Osteocyte (in vitro differentiated cells): ENCODE results near the gene BMPR1A. TPM values are rescaled to one million over a fixed set of nuclear protein-coding genes. Genes with fewer than 3 reads are reported as not detected.

Experiments used
- DNase-seq: peaks from one replicate; pipeline ENCODE4 v3.0.0; 2021; ENCODE audit warnings: mixed read lengths; ENCODE audit not compliant: unreplicated experiment; ENCODE audit errors: extremely low spot score
- H3K27ac Mint-ChIP-seq: one replicate; pipeline ENCODE4 v1.8.0; 2021; ENCODE audit warnings: mild to moderate bottlenecking, mixed read lengths; ENCODE audit not compliant: unreplicated experiment
- H3K27me3 Mint-ChIP-seq: one replicate; pipeline ENCODE4 v1.8.0; 2021; ENCODE audit warnings: mixed read lengths; ENCODE audit not compliant: unreplicated experiment
- H3K36me3 Mint-ChIP-seq: one replicate; pipeline ENCODE4 v1.8.0; 2021; ENCODE audit warnings: mixed read lengths; ENCODE audit not compliant: unreplicated experiment
- H3K4me1 Mint-ChIP-seq: one replicate; pipeline ENCODE4 v1.8.0; 2021; ENCODE audit warnings: mixed read lengths; ENCODE audit not compliant: unreplicated experiment
- H3K4me3 Mint-ChIP-seq: one replicate; pipeline ENCODE4 v1.8.0; 2021; ENCODE audit warnings: mild to moderate bottlenecking, moderate library complexity, mixed read lengths; ENCODE audit not compliant: unreplicated experiment
- H3K9me3 Mint-ChIP-seq: one replicate; pipeline ENCODE4 v1.8.0; 2021; ENCODE audit warnings: mixed read lengths; ENCODE audit not compliant: unreplicated experiment
- total RNA-seq: library from RNA; stranded (reverse); gene quantifications from 2 replicates; pipeline ENCODE4 v1.2.1, GENCODE V29; 2021
- TF ChIP-seq, protein P1 (sequence below): fragments of 200-600 bp; sonication (generic); IDR thresholded peaks from 2 replicates; pipeline ENCODE4 v1.5.0; 2021; ENCODE audit warnings: antibody characterized with exemption, mild to moderate bottlenecking, moderate library complexity

BMPR1A gene
- total RNA-seq, 1 donor from 2014 or later = 75.5 TPM

DNA sequence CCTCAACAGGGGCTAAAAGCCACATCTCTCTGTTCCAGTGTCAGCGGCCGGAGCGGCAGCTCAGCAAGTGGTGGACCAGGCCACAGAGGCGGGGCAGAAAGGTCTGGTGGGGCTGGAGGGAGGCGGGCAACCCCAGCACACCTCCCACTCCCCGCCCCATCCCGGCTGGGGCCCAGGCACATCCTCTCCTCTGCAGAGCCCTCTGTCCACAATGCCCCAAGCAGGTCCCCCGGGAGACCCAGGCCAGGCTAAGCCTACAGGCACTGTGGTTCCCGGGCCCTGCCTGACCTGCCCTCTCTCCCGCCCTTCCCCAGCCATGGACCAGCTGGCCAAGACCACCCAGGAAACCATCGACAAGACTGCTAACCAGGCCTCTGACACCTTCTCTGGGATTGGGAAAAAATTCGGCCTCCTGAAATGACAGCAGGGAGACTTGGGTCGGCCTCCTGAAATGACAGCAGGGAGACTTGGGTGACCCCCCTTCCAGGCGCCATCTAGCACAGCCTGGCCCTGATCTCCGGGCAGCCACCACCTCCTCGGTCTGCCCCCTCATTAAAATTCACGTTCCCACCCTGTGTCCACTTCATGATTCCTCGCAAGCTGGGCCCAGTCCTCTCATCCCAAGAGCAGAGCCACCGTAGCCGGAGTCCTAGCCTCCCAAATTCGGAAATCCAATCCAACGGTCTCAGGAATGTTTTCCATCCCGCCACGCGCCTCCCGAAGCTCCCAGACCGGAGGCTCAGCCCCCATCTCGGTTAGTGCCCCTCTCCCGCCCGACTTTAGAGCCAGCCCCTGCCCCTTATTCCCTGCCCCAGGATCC is 214.0 kb downstream of the BMPR1A start:
- Mint-ChIP-seq H3K4me1 (peaks cover 48% of the 10 kb centered on the region), H3K27ac (peak overlapping the region; percentile 97), H3K9me3 (no peaks in the 10 kb centered on the region), H3K4me3 (peak overlapping the region; percentile 78), H3K36me3 (no peaks in the 10 kb centered on the region), H3K27me3 (no peaks in the 10 kb centered on the region)
- TF ChIP-seq, protein P1, sequence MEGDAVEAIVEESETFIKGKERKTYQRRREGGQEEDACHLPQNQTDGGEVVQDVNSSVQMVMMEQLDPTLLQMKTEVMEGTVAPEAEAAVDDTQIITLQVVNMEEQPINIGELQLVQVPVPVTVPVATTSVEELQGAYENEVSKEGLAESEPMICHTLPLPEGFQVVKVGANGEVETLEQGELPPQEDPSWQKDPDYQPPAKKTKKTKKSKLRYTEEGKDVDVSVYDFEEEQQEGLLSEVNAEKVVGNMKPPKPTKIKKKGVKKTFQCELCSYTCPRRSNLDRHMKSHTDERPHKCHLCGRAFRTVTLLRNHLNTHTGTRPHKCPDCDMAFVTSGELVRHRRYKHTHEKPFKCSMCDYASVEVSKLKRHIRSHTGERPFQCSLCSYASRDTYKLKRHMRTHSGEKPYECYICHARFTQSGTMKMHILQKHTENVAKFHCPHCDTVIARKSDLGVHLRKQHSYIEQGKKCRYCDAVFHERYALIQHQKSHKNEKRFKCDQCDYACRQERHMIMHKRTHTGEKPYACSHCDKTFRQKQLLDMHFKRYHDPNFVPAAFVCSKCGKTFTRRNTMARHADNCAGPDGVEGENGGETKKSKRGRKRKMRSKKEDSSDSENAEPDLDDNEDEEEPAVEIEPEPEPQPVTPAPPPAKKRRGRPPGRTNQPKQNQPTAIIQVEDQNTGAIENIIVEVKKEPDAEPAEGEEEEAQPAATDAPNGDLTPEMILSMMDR = no peak
- peak; percentile 85 for DNase-seq

DNA sequence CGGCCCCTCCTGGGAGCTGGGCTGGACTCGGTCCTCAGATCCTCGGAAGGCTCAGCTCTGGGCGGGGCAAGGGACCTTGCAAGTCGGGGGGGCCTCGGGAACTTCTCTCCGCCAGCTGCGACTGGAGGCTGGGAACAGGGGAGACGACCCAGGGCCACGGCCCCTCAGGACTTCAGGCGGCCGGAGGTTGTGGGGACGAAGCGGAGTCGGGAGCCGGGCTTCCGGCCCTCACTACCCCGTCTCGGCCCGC is 214.5 kb downstream of the BMPR1A start:
- Mint-ChIP-seq H3K27ac (peak overlapping the region; percentile 97), H3K4me3 (peak overlapping the region; percentile 78)

DNA sequence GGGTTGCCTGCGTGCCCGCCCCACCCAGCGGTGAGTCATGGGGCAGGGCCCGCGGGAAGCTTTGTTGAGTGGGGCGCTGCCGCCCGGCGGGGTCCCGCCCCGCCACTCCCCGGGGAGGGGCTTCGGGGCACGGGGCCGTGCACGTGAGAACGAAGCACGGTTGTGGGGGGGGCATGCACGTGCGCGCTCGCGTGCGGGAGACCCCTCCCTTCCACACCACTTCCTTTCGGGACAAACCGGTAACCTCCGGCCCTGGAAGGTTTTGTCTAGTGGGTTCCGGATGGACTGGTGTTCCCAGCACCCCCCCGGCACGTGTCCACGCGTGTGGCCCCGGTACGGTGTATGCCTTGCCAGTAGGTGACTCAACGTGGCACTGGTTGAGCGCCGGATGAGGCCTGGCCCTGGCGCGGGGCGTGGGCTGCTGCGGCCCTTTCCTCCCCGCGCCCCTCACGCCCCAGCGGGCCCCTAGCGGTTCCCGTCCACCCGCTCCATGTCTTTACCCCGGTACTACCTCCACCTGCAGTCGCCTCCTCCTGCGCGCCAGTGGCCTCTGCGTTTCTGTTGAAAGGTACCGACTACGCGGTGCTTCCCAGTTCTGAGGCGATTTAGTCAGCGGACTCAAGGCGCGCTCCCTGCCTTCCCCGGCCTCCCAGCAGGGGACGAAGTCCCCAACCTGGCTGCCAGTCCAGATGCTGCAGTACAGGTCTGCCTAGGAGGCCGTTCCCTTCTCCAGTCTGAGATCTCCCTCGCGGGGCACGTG is 215.0 kb downstream of the BMPR1A start:
- peak; percentile 95 for DNase-seq
- TF ChIP-seq, protein P1 = no peak
- Mint-ChIP-seq H3K4me3 (peak overlapping the region; percentile 78), H3K4me1 (peaks cover 43% of the 10 kb centered on the region), H3K27me3 (no peaks in the 10 kb centered on the region), H3K9me3 (no peaks in the 10 kb centered on the region), H3K27ac (peak overlapping the region; percentile 97), H3K36me3 (no peaks in the 10 kb centered on the region)

More for the DNA sequence above, 214.5 kb downstream of the BMPR1A start:
- no peaks in the 10 kb centered on the region for H3K27me3 Mint-ChIP-seq
- DNase-seq = no peak
- TF ChIP-seq, protein P1 = no peak
- no peaks in the 10 kb centered on the region for H3K36me3 Mint-ChIP-seq
- H3K9me3 Mint-ChIP-seq = no peaks in the 10 kb centered on the region
- peaks cover 48% of the 10 kb centered on the region for H3K4me1 Mint-ChIP-seq

DNA sequence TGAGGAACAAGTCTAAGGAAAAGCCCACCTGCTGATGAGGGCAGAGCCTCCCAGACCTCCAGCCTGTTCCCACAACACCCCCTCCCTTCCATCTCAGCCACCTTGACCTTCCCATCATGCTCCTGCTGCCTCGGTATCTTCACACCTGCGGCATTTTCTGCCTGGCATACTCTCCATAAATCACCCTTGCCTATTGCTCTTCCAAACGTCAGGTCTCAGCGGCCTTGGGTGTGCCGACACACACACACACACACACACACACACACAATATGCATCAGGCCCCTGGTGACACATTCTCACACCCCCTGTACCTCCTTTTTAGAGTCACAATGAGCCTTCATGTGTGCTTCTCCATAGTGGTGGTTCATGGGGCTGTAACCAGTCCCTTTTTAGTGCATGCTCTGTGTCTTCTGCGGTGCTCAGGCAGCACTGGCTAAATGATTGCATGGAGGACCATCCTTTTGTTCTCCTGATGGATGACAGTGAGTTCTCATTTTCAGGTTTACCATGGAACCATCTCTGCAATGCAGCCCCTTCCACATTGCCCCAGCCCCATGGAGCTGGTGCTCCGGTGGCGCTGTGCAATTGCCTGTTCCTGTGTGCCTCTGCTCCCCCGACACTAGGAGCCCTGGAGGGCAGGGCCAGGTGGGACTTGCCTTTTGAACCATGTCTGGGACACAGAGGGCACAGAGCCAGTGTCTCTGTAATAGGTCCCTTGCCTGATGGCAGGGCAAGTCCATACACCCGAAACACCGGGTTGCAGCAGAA is 216.4 kb downstream of the BMPR1A start:
- Mint-ChIP-seq H3K4me1 (peaks cover 46% of the 10 kb centered on the region), H3K9me3 (no peaks in the 10 kb centered on the region), H3K4me3 (no peak overlapping the region), H3K36me3 (no peaks in the 10 kb centered on the region), H3K27ac (peak overlapping the region; percentile 59), H3K27me3 (no peaks in the 10 kb centered on the region)
- no peak for DNase-seq
- TF ChIP-seq, protein P1 = no peak
